NCI-H1417 (cell line): Measurements from ENCODE around the gene OR4F16.
"Not testable (repeated sequence)": the region's sequence is repeated elsewhere in the genome, so short reads cannot be mapped to it uniquely, and the experiment has no call there.

Experiments
- DNase-seq, 3 experiments: peaks; one replicate each; lab custom pipeline; 2025; lab: John Stamatoyannopoulos, UW

Gene OR4F16

GRCh38 chr1:686554-686953 is at the start of gene OR4F16:
Gene OR4F16 (minus strand): TSS chr1:686654. CDS start chr1:686654, 0 bp downstream.
- not testable (repeated sequence) for DNase-seq

DNA sequence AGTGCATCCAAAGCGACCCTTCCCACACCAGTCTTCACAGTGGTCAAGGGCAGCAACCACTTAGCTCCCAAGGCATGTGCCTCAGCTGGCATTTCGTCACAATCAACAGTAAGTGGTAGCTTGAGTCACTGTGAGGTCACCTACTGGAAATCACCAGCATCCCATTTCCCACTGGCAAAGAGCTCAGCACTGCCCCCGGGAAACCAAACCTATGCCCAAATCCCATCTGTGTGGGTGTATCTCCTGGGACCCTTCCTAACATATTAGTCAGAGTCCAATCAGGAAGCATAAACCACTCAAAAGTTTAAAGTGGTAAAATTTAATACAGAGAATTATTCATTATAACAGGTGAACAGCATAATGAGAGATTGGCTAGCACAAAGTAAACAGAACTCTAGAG is 47.2 kb upstream of the OR4F16 start:
- not testable (repeated sequence) for DNase-seq

DNA sequence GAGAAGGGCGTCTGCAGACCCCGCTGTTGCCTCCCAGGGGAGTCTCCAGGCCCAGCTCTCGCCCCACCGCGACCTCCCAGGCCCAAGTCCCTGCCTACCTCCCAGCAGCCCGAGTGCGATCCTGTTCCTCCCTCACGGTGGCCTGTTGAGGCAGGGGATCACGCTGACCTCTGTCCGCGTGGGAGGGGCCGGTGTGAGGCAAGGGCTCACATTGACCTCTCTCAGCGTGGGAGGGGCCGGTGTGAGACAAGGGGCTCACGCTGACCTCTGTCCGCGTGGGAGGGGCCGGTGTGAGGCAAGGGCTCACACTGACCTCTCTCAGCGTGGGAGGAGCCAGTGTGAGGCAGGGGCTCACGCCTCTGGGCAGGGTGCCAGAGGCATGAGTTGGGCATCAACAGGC is 40.6 kb upstream of the OR4F16 start:
- DNase-seq: not testable (repeated sequence)
